ENCODE measurements around the gene HYAL1.

The HYAL1 gene

GRCh38 chr3:50303013-50303815 lies at the start of gene HYAL1:
Gene HYAL1 (minus strand): TSS chr3:50303574. CDS start chr3:50302956, 618 bp downstream.
- DNase-seq, result no peak

DNA sequence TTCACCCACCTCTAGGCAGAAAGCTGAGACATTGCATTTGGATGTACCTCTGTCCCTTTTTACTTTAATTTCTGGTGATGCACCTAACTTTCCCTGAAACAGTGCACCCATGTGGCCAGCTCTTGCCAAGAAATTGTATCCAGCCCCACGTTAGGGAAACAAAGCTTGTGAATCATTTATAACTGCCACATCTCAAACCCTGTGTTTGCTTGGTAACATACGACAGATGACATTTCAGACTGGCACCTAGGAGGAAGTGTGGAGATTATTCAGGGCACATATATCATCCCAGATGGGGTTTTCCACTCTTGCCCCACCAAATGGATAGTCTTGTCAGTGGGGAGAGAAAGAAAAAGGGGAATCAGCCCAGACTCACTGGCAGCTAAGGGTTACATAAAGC lies 49.4 kb upstream of the HYAL1 start:
- no peak for DNase-seq

DNA sequence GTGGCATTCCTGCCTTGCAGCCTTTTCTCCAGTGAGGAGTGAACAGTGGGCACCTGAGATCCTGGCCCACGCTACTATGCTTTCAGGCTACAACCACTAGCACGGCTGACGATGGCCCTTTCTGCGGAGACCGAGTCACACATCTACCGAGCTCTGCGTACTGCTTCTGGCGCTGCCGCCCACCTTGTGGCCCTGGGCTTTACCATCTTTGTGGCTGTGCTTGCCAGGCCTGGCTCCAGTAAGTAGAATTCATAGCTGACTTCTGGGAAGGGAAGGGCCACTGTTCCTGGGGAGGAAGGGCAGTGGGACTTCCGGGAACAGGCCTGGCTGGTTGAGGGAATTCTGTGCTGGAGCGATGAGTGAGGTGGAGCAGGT lies 47.9 kb upstream of the HYAL1 start:
- DNase-seq, result no peak

DNA sequence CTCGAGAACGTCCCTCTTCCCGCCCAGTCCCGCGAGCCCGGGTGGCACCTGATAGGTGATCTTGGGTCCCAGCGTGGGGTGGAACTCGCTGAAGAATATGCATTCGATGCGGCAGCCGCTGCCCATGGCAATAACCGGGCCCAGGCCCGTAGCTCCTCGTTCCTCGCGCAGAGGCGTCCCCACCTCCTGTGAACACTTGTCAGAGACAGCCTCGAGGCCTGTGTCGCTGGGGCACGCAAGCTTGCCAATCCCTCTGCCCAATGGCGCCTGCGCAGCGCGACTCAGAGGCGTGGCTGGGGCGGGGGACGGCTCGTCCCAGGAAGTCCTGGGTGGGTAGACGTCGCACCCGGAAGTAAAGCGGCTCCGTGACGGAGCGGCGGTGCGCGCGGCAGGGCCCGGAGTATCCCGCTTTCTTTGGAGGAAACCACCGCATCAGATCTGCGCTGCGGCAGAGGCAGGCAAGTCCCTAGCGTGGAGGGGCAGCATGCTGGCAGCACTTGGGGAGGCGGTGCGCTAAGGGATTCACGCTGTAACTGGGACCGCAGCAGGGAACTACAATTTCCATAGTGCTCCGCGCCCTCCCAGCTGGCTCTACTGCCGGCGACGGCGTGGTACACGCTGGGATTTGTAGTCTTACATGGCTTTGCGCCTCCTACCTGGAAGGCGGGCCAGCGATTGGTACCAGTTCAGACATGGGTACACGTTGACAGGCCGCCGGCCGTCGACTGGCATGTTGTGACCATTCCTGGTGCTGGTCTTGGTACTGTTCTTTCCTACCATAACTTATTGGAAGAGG lies 47.4 kb upstream of the HYAL1 start, which contains the start of the genes CYB561D2 and NPRL2:
Gene CYB561D2 (plus strand): TSS at position 336 of the 796 bp plus-strand sequence. CDS start 572 bp downstream, outside the sequence.
Gene NPRL2 (minus strand): TSS at position 249 of the 796 bp plus-strand sequence. CDS start 123 bp downstream, at position 126.
- peak; percentile 89 for DNase-seq

DNA sequence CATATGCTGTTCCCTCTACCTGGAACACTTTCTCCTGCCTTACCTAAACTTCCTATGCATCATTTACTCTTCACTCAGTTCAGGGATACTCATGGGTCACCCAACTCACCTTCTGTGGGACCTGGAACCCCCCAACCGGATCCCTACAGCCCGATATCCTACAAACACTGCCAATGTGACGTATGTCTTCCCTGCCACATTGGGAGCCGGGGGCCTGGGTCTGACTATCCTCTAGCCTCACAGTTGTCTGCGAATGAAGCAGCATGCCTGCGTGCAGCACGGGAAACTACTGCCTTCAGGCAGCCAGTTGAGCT lies 46.8 kb upstream of the HYAL1 start:
- no peak for DNase-seq

DNA sequence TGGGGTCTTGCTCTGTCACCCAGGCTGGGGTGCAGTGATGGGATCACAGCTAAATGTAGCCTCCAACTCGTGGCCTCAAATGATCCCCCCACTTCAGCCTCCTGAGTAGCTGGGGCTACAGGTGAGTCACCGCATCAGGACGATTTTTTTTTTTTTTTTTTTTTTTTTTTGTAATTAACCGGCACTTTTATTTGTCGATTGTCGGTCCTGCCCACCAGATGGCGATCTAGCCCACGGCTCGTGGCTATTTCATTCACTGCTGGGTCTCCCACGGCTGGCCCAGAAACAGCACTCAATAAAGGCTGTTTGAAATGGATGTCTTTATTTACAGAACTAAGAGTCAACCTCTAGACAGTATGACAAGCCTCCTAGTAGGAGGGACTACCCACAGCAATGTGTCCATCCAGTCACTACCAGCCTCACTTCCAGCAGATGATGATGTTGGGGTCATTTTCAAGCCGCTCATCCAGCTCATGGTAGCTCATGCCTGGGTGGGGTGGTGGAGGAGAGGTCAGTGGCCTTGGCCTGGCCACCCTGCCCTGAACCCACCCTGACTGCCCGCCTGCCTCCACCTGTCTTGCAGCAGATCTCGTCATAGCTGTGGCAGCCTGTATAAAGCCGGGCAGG lies 43.9 kb upstream of the HYAL1 start:
- peak; percentile 40 for DNase-seq

GRCh38 chr3:50345586-50346234 lies 42.3 kb upstream of the HYAL1 start, which contains the start of gene ZMYND10:
Gene ZMYND10 (minus strand): TSS chr3:50345732. CDS start chr3:50345579, 153 bp downstream.
- peak; percentile 24 for DNase-seq

DNA sequence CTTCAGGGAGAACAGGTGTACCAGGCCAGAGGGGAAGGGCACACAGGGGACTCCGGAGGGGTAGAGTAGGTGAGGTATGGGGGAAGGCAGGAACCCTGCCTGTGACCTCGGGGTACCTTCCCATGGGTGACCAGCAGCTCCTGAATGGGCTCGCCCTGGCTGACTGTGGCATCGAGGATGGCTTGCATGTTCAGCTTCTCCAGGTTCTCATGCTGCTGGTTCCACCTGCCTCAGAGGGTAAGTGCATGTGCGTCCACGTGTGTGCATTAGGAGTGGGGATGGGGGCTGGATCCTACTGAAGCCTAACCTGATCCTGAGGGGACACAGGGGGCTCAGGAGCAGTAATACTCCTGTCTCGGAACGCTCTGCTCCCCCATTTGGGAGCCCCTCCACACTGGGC lies 41.6 kb upstream of the HYAL1 start:
- DNase-seq, result no peak

- no peak for DNase-seq
These were observed 39.6 kb upstream of the HYAL1 start for GRCh38 chr3:50342813-50343633.

GRCh38 chr3:50341996-50342650 lies 38.7 kb upstream of the HYAL1 start:
- DNase-seq, result no peak

DNA sequence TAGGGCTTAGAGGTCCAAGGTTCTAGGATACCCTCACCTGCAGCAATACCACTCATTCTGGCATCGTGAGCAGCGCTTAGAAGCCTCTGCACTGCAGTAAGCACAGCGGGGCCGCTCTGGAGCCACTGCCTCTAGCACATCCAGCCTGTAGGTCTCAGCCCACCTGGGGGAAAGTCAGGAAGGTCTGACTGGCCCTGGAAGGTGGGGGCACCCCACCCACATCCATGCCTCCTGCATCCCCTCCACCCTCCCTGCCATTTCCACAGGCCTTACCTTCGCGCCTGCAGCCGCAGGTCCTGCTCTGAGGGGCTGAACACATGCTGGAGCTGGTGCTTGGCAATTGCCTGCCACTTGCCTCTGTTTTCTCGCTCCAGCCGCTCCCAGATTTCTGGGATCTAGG lies 38.2 kb upstream of the HYAL1 start:
- DNase-seq, result no peak

- no peak for DNase-seq
These were observed 37.3 kb upstream of the HYAL1 start, which contains the start of gene RASSF1 for GRCh38 chr3:50340448-50341329. Gene RASSF1 (minus strand): TSS chr3:50340836. CDS start chr3:50340805, 31 bp downstream.

DNA sequence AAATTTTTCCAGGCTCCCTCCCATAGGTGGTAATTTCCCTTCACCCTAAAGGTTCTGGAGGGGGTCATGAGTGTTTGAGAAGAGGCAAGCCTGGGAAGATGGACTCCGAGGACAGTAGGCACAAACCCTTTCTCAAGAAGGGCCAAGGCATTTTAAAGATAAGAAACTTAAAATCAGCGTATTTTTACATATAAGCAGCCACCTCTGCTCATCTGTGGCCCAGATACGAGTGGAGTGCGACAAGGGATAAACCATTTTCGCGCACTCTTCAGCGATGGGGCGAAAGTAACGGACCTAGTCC lies 36.7 kb upstream of the HYAL1 start:
- no peak for DNase-seq

- no peak for DNase-seq
These were observed 36.2 kb upstream of the HYAL1 start for GRCh38 chr3:50339485-50340146.

- no peak for DNase-seq
These were observed 35.6 kb upstream of the HYAL1 start for GRCh38 chr3:50338965-50339364.

GRCh38 chr3:50337175-50337861 lies 33.9 kb upstream of the HYAL1 start:
- DNase-seq, result peak; percentile 95

DNA sequence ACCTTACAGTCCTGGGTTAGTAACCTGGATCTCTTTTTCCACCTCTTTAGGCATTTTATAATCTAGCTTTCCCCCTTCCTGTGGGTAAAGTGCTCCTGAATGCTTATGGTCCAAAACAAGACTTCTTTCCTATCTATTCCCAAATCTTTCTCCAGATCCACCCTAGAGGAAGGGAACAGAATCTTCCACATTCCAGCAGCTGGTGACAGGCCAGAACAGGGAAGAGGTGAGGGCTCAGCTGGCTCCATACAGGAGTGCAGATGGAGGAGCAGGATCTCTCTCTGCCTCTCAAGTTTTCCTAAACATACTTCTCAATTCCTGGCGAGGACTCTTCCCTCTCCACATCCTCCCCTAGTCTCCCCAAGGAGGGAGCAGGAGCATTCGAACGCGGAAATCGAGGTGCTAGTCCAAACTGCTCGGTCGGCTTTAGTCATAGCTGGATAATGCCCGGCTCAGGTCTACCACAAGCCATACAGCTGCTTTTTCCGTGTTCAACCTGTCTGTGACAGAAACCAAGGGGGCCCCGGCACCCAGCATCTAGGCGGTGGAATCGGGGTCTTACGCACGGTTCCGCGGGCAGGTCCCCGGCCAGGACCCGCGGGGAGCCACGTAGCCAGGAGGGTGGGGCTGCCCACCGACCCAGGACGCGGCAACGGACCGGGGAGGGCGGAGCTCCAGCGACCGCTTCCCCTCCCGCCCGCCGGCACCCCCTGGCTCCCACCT lies 33.2 kb upstream of the HYAL1 start:
- no peak for DNase-seq

DNA sequence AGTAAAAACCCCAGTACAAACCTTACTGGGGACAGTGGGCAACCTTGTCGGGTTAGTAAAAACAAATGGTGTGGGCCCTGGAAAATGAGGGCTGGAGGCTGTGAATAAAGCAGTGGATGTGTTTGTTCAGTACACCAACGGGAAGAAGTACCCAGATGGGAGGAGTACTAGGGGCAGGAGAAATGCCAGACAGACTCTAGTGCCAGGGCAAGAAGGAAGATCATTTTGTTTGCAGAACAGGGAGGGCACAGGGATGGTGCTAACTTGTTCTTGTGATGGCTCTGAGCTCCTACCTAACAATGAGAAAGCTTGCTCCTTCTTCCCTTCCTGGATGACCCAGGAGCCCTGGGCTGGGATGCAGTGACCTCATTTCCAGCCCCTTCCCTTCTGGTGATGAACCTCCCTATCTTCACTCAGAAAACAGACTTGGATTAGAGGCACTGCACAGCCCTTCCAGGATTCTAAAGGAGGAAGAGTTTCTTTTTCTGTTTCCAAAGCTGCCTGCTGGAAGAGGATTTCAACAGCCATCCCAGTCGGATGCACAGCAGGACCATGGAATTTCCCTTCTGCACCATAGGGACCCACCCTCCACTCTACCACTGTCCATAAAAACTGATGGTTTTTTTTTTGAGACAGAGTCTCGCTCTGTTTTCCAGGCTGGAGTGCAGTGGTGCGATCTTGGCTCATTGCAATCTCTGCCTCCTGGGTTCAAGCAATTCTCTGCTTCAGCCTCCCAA lies 31.1 kb upstream of the HYAL1 start:
- DNase-seq, result no peak
